HG03521 (cell line): ENCODE data around the gene EVC.

ENCODE experiments used
- ATAC-seq: cut with Tn5 transposase; IDR thresholded peaks from one replicate; pipeline ENCODE4 v1.9.1; 2021; ENCODE audit warnings: mild to moderate bottlenecking, moderate library complexity; ENCODE audit not compliant: unreplicated experiment

Gene EVC

GRCh38 chr4:5710961-5711478 is at the start of gene EVC:
EVC (plus strand) TSS chr4:5711201; CDS start chr4:5711381, 180 bp downstream.
- ATAC-seq = no peak

GRCh38 chr4:5661237-5661636 is 49.8 kb upstream of the EVC start:
- no peak for ATAC-seq

- no peak for ATAC-seq
Measured at GRCh38 chr4:5662555-5662954, 48.4 kb upstream of the EVC start.

- ATAC-seq = no peak
Measured at GRCh38 chr4:5664778-5665177, 46.2 kb upstream of the EVC start.

- no peak for ATAC-seq
Measured at GRCh38 chr4:5666741-5667140, 44.3 kb upstream of the EVC start.

- no peak for ATAC-seq
Measured at GRCh38 chr4:5676763-5677162, 34.2 kb upstream of the EVC start.

- ATAC-seq = no peak
Measured at GRCh38 chr4:5678977-5679376, 32.0 kb upstream of the EVC start.

- ATAC-seq = no peak
Measured at GRCh38 chr4:5683566-5683965, 27.4 kb upstream of the EVC start.

- ATAC-seq = no peak
Measured at GRCh38 chr4:5685296-5685695, 25.7 kb upstream of the EVC start.

- no peak for ATAC-seq
Measured at GRCh38 chr4:5686338-5686737, 24.7 kb upstream of the EVC start.

GRCh38 chr4:5689065-5689464 is 21.9 kb upstream of the EVC start:
- ATAC-seq = no peak

GRCh38 chr4:5691491-5692132 is 19.4 kb upstream of the EVC start:
- no peak for ATAC-seq

GRCh38 chr4:5693871-5694270 is 17.1 kb upstream of the EVC start:
- ATAC-seq = no peak

GRCh38 chr4:5696341-5696740 is 14.7 kb upstream of the EVC start:
- ATAC-seq = no peak

- no peak for ATAC-seq
Measured at GRCh38 chr4:5700459-5700858, 10.5 kb upstream of the EVC start.

GRCh38 chr4:5701971-5702370 is 9.0 kb upstream of the EVC start:
- ATAC-seq = no peak

- no peak for ATAC-seq
Measured at GRCh38 chr4:5703831-5704230, 7.2 kb upstream of the EVC start.

GRCh38 chr4:5704276-5704675 is 6.7 kb upstream of the EVC start:
- ATAC-seq = no peak

GRCh38 chr4:5705647-5706320 is 5.2 kb upstream of the EVC start:
- ATAC-seq = no peak

GRCh38 chr4:5706486-5707290 is 4.3 kb upstream of the EVC start:
- no peak for ATAC-seq

GRCh38 chr4:5707366-5707765 is 3.6 kb upstream of the EVC start:
- no peak for ATAC-seq
